NCI-H748 (cell line): Measurements from ENCODE around the gene TRAF2.

Experiments
- DNase-seq: peaks from one replicate; lab custom pipeline; 2025; ENCODE audit not compliant: unreplicated experiment; lab: John Stamatoyannopoulos, UW

TRAF2 gene

DNA sequence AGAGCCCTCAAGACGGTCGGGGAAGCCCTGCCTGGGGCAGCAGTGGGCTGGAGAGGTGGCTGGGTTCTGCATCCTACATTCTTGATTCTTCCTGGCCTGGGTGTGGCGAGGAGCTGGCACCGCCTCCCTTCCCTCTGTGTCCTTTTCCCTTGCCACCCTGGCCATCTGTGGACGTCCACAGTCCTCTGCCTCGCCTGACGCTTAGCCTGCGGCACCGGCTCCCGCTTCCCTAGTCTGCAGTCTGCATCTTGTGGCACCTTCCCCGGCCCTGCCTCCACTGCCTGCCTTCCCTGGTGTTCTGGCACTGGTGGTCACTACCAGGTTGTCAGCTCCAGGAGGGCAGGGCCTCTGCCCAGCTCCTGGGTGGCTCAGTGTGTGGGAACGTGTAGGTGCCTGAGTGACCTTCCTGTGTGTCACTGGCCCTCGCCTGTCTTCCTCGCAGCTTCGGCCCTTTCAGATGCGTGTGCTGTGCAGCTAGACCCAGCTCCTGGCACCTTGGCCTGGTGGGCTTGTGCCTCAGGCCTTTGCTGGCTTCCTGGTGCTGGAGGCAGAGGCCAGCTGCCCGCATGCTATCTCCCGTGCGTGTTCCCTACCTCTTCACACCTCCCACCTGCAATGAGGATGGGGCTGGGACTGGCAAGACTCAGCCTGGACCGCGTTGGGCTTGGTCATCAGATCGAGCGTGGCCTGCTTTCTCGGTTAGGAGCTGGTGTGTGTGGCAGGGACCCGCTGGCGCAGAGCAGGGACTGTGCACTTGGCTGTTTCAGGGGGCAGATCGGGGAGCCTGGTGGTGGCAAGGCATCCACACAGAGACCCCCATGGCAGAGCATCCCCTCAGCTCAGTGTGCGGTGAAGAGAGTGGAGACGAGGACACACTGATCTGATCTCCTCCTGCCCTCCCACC lies 20.9 kb downstream of the TRAF2 start:
- DNase-seq: no peak

DNA sequence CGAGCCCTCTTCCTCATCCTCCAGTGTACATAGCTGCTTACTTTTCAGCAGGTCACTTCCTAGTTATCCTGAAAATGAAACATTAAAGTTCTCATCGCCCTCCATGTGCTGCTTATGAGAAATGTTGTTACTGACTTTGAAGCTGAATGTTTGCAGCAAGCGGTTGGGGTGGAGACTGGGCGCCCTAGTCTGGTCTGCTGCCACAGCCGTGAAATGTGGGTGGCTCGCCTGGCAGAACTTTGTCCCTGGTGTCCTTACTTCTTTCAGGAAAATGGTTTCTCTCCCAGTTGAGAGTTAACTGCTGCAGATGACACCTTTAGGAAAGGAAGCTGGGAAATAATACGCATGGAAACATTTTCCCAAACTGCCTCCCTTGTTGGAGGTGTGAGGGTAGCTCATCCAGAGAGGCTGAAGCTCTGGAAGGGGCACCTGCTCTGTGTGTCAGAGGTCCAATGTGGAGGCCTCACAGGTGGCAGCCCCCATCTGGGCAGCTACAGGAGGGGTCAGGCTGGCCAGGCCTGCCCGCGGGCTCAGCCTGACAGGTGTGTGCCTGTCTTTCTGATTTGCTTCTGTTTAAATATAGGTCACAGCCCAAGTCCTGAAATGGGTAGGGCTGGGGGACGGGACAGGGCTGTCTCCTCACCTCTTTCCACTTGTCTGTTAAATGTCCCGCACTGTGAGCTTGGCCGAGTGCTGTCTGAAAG lies 24.0 kb downstream of the TRAF2 start:
- no peak for DNase-seq

DNA sequence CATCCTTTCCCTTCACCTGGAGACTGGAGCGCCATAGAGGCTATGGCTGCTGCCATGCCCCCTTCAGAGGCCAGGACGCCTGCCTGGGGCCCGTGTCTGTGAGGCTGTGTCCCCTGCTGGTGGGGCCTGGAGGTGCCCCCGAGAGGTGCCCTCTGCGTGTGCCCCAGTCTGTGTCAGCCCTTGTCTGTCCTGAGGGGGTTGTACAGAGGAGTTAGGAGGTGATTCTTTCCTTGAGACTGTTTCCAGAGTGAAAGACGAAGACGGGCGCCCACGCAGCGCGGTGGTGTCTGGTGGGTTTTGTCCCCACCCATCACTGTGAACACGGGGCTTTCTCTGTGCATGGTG lies 24.6 kb downstream of the TRAF2 start:
- no peak for DNase-seq

DNA sequence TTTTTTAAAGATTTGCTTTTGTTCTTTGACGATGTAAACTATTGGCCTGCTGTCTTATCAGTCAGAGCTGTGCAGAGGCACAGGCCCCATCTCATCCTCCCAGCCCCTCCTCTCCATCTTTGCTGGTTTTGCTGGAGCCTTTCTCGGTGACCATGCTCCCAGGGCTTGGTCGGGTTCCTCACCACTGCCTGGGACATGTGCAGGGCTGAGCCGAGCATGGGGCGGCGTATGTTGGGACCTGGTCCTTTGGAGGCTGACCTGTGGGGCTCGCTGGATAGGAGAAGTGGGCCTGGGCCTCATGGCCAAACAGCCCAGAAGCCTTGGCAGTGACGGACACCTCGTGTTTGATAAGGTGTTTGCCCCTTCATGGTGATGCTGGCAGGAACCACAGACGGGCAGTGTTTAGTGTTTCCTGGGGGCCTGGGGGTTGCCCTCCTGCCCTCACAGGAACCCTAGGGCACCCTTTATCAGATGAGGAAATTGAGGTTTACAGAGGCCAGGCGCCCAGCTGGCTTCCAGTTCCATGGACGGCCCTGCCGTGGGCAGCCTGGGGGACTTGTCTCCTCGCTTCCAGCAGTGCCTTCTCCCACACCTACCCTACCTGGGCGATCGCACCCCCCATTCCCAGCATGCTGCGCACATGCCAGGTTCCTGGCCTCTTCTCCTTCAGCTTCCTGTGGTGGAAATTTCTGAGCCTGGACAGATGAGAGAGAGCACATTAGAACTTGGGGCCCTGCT lies 27.6 kb downstream of the TRAF2 start:
- no peak for DNase-seq

DNA sequence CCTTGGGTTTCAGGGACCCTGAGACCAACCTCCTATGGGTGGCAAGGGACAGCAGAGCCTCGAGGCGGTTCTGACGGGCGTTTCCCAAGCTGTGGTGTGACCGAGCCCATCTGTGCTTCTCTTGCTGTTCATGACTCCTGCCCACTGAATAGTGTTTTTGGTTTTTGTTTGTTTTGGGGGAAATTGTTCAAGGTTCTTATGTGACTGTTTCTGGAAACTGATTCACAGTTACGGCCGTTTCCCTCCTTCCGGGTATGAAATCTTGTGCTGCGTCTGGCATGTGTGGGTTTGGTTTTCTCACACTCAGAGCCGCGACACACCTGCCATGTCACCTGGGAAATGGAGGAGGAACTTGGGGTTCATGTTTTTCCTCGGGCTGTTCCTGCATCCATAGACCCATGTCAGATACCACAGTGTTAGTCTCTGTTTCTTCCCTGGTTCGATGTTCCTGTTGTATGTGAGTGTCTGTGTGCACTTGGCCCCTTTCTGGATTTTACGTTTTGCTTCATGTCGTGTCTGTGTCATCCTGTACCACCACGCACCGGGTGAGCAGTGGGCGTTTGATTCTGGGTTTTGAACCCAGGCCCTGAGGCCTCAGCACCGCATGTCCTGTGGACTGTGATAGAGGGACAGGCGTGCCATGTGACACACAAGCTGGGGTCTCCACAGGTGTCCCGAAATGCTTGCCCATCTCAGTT lies 29.5 kb downstream of the TRAF2 start:
- no peak for DNase-seq

DNA sequence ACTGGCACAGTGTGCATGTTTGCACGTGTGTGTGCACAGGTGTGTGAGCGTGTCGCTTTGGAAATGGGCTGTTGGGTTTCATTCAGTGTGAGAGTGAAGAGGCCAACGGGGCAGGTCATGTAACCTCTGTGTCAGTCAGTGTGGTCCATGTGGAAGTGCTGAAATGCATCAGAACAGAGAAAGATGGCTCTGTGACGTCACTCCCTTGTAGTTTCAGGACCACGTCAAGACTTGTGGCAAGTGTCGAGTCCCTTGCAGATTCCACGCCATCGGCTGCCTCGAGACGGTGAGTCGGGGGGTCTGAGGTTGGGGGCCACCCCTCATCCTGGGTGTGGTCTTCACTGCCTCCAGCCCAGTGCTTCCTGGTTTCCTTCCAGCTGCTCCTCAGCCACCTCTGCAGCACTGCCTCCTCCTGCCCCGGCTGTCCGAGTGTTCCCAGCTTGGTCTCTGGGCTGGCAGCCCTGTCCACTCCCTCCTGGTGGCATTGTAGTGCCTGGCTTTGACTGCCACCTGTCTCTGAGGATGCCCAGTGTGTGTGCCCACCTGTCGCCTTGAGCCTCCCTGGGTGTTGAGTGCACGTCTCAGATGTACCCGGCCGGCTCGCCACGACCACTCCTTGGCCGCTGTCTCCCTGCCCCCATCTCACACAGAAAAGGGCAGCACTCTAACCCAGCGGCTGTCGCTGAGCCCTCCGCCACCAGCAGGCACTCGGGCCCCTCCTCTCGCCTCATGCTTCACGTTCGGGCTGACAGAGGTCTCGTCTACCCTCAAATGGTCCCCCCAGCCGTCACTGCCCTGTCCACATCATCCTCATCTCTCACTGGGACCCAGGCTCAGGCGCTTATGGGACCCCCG lies 30.2 kb downstream of the TRAF2 start:
- no peak for DNase-seq

DNA sequence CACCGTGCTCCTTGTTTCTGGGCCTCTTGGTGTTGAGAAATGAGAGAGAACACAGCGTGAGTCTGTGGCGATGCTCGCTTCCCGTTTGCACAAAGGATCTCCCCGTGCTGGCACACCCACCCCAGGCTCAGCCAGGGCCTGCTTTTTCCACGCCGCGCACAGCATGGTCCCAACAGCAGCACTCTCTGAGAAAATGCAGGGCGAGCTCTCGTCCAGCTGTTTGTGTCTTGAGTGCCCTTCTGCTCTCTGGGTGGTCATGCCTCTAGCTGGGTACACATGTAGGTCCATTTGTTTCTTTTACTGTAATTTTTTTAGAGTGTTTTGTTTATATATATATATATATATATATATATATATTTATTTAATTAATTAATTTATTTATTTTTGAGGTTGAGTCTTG lies 31.6 kb downstream of the TRAF2 start:
- DNase-seq: no peak

DNA sequence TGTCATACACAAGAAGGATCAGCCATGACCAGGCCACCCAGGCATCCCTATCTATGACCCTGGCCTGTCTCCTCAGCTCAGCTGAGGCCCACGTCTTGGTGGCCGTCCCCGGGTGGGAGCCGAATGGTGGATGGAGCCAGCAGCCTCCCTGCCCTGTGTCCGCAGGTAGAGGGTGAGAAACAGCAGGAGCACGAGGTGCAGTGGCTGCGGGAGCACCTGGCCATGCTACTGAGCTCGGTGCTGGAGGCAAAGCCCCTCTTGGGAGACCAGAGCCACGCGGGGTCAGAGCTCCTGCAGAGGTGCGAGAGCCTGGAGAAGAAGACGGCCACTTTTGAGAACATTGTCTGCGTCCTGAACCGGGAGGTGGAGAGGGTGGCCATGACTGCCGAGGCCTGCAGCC lies 33.8 kb downstream of the TRAF2 start:
- no peak for DNase-seq

DNA sequence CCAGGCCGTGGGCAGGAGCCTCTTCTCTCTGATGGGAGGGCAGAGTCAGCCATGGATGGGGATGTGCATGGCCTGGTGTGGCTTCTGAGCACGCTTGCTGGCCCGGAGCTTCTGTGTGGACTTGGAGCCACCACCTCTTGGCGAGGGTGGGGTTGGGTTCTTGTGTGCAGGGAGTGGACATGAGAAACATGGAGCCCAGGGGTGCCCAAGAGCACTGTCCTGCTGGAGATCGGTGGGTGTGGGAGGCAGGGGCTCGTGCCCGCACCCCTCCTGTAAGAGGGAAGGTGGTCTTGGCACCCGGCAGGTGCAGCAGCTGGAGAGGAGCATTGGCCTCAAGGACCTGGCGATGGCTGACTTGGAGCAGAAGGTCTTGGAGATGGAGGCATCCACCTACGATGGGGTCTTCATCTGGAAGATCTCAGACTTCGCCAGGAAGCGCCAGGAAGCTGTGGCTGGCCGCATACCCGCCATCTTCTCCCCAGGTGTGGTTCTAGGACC lies 34.5 kb downstream of the TRAF2 start:
- DNase-seq: no peak

DNA sequence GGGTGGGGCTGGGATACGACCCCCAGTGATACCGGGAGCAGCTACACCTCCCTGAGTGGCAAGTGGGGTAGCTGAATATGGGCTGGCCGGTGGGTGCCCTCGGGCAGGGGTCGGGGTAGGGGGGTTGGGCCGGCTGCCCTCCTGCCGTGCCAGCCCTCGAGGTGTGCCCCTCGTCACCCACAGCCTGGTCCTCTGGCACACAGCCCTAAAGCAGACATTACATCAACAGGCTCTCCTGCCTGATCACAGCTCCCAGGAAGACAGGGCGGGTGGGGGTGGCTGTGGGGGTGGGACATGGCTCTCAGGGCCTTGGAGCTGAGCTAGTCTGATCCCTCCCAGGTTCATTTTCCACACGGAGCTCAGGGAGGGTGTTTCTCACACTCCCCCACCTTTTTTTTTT lies 35.0 kb downstream of the TRAF2 start:
- no peak for DNase-seq

DNA sequence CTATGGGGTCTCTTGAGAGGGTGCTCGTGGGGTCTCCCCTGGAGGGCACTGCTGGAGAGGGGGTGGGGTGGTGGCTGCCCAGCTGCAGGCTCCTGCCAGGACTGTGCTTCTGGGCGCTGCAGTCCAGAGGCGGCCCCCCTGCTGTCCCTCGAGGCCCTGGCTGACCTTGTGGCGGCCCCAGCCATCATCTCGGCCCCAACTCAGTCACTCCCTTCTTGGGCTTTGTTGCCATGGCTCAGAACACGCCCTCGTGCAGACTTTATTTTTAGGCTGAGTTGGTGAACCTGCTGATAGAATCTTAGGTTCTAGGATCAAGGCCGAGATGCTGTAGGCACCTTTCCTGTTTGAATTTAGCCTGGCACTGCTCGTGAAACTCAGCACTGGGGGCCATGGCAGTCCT lies 35.4 kb downstream of the TRAF2 start:
- DNase-seq: no peak

DNA sequence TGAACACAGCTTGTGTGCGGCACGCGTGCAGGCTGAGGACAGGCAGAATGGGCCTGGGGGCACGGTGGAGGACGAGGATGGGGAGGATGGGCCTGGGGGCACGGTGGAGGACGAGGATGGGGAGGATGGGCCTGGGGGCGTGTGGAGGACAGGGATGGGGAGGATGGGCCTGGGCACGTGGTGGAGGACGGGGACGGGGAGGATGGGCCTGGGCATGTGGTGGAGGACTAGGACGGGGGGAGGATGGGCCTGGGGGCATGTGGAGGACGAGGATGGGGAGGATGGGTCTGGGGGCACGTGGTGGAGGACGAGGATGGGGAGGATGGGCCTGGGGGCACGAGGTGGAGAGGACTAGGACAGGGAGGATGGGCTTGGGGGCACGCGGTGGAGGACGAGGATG lies 36.2 kb downstream of the TRAF2 start:
- DNase-seq: no peak

DNA sequence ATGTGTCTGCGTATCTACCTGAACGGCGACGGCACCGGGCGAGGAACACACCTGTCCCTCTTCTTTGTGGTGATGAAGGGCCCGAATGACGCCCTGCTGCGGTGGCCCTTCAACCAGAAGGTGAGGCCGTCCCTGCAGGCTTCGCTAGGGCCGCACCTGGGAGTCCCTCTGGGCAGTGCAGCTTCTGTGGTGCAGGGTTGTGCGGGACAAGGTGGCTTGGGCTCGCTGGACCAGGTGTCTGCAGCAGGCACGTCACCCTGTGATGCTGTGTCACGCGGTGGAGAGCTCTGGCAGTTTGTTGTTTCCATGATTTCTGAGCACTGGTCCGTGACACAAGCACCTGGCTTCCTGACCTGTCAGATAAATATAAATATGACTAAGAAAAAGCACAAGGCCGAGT lies 37.6 kb downstream of the TRAF2 start:
- no peak for DNase-seq

DNA sequence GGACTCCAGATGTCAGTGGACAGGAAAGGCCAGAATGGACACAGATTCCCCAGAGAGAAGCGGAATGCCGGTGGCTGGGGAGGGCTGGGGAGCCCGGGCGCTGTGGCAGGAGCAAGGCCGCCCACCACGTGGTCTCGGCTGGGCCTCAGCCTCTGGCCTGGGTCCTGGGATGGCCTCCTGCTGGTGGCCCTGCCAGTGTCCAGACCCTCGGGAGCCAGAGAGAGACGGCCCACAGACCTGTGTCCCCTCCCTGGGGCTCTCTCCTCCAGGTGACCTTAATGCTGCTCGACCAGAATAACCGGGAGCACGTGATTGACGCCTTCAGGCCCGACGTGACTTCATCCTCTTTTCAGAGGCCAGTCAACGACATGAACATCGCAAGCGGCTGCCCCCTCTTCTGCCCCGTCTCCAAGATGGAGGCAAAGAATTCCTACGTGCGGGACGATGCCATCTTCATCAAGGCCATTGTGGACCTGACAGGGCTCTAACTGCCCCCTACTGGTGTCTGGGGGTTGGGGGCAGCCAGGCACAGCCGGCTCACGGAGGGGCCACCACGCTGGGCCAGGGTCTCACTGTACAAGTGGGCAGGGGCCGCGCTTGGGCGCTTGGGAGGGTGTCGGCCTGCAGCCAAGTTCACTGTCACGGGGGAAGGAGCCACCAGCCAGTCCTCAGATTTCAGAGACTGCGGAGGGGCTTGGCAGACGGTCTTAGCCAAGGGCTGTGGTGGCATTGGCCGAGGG lies 39.3 kb downstream of the TRAF2 start:
- no peak for DNase-seq

DNA sequence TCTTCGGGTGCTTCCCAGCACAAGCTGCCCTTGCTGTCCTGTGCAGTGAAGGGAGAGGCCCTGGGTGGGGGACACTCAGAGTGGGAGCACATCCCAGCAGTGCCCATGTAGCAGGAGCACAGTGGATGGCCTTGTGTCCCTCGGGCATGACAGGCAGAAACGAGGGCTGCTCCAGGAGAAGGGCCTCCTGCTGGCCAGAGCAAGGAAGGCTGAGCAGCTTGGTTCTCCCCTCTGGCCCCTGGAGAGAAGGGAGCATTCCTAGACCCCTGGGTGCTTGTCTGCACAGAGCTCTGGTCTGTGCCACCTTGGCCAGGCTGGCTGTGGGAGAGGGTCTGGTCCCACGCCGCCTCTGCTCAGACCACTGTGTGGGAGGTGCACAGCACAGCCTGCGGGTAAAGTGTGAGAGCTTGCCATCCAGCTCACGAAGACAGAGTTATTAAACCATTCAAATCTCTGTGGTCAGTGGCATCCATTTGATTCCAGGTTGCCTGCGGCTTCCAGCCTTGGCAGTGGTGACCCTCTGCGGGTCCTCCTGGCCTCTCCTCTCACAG lies 39.9 kb downstream of the TRAF2 start:
- DNase-seq: no peak

DNA sequence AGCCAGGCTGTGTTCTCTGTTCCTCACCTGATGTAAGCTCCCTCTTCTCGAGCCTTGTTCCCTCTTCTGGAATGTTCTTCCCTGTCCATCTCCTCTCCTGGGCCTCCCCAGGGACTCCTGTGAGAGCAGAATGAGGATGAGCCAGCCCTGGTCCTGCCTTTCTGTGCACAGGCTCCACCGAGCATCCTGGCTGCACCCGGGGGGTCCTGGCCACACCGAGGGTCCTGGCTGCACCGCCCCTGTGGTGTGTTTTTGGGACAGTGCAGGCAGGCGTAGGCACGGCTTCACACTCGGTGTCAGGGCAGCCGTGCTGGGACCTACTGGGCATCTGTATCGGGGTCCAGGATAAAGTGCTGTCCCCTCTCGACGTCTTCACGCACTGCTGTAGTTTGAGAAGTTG lies 40.4 kb downstream of the TRAF2 start:
- no peak for DNase-seq

DNA sequence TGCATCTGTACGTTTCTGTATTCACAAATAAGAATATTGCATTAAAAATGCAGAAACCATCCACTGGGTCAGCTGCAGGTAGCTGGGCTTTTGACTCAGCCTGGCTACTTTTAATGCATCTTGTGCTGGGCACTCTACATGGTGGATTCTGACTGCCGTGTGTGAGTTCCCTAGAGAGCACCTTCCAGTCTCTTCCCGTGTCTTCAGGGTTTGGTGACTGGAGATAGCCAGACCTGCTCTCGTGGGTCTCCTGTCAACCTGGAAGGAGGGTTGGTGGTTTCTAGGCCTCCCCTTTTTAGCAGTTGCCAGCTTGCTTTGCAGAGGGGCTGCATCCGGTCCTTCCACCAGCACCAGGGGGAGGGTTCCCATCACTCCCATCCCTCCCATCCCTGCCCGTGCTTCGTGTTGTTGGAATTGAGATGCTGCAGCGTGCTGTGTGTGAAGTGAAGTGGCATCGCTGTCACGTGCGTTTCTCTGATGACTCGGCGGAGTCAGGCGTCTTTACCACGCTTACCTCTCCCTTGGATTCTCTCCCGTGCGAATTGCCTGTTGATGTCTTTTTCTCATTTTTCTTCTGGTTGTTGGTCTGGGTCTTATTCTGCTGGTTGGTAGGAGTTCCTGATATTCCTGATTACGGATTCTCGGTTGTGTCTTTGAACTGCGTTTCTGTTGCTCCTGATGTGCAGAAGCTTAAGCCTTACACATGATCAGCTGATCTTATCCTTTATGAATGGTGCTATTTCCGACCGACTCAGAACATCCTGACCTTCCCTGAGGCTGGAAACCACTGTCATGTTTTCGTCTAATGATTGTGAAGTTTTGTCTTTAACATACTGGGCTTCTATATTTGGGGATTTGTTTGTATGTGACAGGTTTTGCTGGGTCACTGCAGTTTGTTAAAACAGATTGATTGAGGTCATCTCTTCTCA lies 41.3 kb downstream of the TRAF2 start:
- DNase-seq: no peak

DNA sequence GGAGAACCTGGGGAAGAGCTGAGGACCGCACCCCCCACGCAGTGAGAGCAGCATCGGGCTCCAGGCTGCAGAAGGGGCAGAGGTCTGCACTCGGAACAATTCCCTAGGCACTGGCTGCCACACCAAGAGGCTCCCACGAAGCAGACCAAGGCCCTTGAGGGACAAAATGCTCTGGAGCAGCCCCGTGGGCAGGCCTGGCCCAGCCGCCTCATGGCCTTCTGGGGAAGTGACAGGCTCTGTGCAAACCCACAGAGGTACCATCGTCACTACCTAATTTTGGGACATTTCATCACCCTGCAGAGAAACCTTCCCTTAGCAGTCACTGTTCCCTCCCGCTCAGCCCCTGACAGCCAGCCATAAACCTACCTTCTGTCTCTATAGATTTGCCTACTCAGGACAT lies 42.3 kb downstream of the TRAF2 start:
- DNase-seq: no peak
